GM20000 (cell line): Measurements from ENCODE around the gene LVRN.

Experiments used
- DNase-seq: peaks from one replicate; pipeline ENCODE4 v3.0.0; 2012; ENCODE audit warnings: low spot score
- TF ChIP-seq, protein P1 (sequence below): IDR thresholded peaks from 2 replicates; pipeline ENCODE4 v1.5.1; 2012; ENCODE audit warnings: mild to moderate bottlenecking, control low read depth; ENCODE audit errors: extremely low read depth, missing control alignments

LVRN gene

DNA sequence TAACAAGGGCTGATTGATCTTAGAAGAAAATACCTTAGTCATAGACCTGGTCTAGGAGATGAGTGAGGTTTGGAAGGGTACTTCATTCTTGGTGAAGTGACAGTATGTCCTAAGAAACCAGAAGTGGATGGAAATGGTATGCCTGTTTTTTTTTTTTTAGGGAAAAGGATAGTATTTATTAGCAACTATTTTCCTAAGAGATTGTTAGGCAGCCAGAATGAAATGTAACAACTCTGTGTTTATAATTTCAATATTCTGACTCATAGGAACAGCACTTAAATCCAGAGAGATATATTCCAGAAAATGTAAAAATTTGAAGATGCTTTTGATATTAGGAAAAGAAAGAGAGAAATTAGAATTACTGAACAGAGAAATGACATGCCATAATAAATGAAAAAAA, 48.8 kb downstream of the LVRN start:
- no peak for DNase-seq
- TF ChIP-seq, protein P1, sequence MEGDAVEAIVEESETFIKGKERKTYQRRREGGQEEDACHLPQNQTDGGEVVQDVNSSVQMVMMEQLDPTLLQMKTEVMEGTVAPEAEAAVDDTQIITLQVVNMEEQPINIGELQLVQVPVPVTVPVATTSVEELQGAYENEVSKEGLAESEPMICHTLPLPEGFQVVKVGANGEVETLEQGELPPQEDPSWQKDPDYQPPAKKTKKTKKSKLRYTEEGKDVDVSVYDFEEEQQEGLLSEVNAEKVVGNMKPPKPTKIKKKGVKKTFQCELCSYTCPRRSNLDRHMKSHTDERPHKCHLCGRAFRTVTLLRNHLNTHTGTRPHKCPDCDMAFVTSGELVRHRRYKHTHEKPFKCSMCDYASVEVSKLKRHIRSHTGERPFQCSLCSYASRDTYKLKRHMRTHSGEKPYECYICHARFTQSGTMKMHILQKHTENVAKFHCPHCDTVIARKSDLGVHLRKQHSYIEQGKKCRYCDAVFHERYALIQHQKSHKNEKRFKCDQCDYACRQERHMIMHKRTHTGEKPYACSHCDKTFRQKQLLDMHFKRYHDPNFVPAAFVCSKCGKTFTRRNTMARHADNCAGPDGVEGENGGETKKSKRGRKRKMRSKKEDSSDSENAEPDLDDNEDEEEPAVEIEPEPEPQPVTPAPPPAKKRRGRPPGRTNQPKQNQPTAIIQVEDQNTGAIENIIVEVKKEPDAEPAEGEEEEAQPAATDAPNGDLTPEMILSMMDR: no peak

DNA sequence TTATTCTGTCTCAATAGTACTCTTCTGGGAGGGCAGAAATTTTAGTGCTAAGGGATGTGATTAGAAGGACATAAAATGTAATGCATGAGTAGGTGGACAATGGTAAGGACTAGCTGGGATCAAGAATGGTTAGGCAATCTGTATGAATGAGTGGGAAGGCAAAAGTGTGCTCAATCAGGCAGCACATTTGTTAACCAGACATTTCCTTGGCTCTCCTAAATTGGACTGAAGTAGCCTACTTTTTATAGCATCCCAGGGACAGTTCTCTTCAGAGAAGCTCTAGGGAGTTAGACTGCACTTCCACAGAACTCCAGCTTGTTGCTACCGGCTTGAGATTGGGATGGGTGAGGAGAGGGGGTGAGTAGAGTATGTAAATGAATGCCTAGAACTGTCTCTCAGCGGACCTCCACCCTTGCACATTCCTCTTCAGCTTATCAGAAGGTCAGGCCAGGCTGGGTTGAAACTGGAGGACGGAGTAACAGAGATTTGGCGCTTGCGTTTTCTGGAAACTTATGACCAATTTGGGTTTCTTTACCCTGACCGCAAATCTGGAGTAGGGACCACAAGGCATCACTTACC, 51.0 kb downstream of the LVRN start:
- TF ChIP-seq, protein P1: no peak
- DNase-seq: no peak

DNA sequence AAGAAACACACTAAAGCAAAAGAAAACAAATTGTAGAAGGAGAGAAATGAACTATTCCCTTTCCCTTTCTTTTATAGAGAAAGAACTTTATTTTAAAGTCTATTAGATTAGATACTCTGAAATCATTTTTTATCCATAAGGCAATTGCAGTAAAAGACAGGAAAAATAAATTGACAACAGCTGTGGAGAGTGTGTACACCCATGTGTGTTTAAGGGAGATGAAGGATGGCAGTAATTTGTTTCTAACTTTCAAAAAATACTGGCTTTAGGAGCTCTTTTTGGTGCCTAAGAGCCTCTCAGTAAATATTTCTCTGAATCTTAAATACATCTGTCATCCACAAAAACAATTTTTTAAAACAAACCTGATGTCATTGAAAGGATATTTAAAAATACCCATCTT, 51.7 kb downstream of the LVRN start:
- DNase-seq: no peak
- TF ChIP-seq, protein P1: no peak

DNA sequence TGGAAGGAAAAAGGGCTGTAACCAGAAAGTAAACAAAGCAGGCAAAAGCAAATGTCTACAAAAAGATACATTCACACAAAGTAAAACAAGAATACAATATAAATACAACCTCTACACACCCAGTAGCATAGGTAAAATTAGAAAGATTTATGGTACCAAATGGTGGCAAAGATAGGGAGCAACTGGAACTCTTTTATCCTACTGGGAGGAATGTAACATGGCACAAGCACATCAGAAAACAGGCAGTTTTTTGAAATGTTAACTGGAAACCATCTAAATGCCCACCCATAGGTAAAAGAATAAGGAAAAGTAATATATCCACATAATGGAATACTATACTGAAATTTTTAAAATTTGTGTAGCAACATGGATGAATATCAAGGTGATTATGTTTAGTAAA, 61.3 kb downstream of the LVRN start:
- TF ChIP-seq, protein P1: no peak
- no peak for DNase-seq

DNA sequence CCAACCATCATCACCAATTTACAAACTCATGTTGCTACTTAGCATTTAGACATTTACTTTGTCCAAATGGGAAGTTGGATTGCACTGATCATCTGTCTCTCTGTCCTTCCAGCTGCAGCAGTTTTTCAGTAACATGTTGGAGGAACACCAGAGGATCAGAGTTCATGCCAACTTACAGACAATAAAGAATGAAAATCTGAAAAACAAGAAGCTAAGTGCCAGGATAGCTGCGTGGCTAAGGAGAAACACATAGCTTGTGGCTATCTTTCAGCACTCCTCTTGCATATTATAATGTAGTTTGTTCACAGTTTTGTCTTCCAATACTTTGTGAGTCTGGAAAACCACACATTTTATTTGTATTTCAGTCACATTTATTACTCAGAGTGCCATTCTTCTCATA, 63.6 kb downstream of the LVRN start:
- TF ChIP-seq, protein P1: no peak
- no peak for DNase-seq

DNA sequence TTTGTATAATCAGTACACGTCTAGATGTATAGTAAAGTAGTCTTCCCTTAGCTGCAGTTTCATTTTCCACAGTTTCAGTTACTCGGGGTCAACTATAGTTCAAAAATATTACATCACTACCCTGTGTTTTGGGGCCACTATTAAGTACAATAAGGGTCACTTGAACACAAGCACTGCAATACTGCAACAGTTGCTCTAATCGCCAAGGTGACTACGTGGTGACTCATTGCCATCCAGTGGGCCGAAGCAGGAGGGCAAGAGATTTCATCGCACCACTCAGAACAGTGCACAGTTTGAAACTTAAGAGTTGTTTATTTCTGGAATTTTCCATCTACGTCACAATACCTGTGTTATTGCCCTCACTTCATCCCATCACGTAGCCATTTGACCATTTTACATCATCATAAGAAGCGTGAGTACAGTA, 69.8 kb downstream of the LVRN start, which contains the start of gene ARL14EPL:
TSS of gene ARL14EPL (plus strand) at position 379 of the 424 bp plus-strand sequence. CDS start 18,994 bp downstream, outside the sequence.
- DNase-seq: peak; percentile 32
- TF ChIP-seq, protein P1: peak; percentile 37

DNA sequence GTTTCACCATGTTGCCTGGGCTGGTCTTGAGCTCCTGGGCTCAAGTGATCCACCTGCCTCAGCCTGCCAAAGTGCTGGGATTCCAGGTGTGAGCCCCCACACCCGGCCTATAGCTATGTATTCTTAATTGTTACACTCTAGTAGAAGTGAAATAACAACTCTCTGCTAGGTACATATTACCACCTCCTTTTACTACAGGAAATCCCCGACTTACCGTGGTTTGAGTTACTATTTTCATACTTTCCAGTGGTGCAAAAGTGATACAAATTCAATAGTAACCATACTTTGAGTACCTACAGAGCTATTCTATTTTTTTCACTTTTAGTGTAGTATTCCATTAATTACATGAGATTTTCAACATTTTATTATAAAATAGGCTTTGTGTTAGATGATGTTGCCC, 70.7 kb downstream of the LVRN start:
- DNase-seq: peak; percentile 13
- TF ChIP-seq, protein P1: no peak
